HG02571 (cell line): ENCODE data around the gene STEAP1B.
A peak's percentile ranks its signal among the peaks of the same experiment; 100 is the strongest.
"Not testable (repeated sequence)": the region's sequence is repeated elsewhere in the genome, so short reads cannot be mapped to it uniquely, and the experiment has no call there.

ENCODE experiments used
- ATAC-seq: cut with Tn5 transposase; IDR thresholded peaks from one replicate; pipeline ENCODE4 v1.9.1; 2021; ENCODE audit warnings: mild to moderate bottlenecking, moderate library complexity; ENCODE audit not compliant: unreplicated experiment

STEAP1B gene

DNA sequence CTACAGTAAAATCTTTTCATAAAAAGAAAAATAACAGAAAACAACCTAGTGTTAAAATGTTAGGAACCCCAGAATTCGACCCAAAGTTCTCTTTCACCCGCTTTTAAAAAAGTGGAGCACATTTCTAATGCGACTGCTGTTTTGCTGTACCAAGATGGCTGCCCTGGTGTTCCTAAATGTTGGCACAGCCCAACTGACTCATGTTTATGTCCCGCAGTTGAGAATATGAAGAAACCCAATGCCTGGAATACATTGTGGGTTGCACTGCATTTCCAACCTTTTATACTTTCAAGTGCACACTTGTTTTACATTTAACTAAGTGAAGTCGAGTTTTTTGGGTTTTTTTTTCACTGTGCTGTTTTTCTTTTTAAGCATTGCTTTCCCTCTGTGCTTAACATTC, 944 bp downstream of the STEAP1B start:
- ATAC-seq = no peak

- ATAC-seq = not testable (repeated sequence)
Observed at GRCh38 chr7:22496912-22497311, 3.1 kb downstream of the STEAP1B start.

GRCh38 chr7:22496296-22496888, 3.6 kb downstream of the STEAP1B start:
- not testable (repeated sequence) for ATAC-seq

GRCh38 chr7:22493160-22493925, 6.6 kb downstream of the STEAP1B start:
- ATAC-seq = not testable (repeated sequence)

DNA sequence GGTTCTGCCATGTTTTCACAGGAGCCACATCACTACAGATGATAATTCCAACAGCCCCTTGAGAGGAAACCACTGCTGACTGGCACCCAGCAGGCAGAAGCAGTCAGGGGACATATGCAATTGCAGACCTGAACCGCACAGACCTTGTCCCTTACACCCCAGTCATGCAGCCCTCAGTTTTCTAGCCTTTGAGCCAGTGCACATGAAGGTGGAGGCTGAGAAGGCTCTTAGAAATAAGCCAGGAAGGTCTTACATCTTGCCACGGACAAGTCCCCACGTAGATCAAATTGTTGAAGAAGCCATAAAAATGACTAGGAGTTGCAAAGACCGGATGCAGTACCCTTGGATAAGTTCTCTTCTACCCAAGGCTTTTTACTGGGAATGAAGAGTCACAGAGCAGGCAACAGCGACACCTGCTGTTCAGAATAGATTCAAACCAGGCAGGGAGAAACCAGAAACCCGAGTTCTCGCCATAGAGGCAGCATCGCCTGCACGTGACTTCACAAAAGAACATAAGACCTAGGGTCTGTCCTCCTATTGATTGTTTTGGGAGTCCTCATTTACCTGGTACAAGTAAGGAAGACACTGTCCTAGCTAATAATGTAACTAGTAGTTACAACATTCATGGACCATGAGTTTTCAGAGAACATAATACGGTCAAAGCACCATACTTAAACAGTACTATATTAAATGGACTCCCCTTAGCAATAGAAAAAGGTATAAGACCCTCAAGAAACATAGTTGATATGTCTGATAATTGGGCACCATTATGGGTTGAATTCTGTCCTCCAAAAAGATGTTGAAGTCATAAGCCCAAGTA, 11.1 kb downstream of the STEAP1B start:
- peak; percentile 56 for ATAC-seq

DNA sequence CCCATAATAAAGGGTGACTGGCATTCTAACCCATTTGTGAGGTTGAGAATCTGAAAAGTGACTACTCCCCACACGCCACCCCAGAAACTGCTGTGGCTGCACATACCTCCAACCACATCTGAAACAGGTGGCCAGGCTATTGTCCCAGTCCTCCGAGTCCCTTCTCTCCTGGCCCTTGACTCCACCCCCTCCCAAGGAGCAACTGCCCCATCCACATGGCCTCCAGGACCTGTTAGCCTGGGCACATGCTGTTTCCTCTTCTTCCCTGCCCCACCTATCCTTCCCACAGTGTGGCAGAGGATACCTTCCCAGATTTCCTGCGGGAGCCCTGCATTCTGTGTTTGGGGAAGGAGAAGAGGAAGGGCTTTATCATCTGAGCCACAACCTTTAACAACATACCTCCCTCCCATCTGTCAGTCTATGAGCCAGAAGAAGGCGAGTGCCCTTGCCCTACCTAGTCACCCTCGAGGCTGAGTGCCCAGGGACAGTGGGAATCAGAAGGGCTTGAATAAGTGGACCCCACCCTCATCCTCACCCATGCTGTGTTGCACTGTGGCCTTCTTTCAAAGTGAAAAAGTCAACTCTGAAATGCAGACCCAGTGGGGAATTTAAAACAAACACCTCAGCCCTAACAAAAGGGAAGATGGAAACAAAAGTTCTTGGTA, 11.9 kb downstream of the STEAP1B start:
- ATAC-seq = no peak

GRCh38 chr7:22486597-22486996, 13.4 kb downstream of the STEAP1B start:
- no peak for ATAC-seq

GRCh38 chr7:22485189-22485588, 14.8 kb downstream of the STEAP1B start:
- no peak for ATAC-seq

DNA sequence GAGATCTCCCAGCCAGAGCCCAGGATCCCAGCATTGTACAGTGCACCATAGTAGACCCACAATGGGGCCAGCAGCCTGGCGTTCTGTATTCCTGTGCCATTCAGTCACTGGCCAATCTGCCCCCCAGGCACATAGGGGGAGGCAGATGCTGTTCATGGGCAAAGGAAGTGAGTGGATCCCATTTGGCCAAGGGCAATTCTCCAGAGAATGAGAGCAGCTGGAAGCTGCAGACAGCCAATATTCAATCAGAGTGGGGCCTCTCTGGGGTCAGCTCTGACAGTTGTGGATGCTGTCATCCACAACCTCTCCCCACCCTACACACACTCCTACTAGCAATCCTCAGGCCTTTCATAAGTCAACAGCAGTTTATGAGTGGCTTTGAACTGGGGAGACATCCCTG, 17.5 kb downstream of the STEAP1B start:
- no peak for ATAC-seq

- no peak for ATAC-seq
Observed at GRCh38 chr7:22481726-22482125, 18.3 kb downstream of the STEAP1B start.

GRCh38 chr7:22480523-22481075, 19.4 kb downstream of the STEAP1B start:
- no peak for ATAC-seq

GRCh38 chr7:22477876-22478450, 22.0 kb downstream of the STEAP1B start:
- no peak for ATAC-seq

DNA sequence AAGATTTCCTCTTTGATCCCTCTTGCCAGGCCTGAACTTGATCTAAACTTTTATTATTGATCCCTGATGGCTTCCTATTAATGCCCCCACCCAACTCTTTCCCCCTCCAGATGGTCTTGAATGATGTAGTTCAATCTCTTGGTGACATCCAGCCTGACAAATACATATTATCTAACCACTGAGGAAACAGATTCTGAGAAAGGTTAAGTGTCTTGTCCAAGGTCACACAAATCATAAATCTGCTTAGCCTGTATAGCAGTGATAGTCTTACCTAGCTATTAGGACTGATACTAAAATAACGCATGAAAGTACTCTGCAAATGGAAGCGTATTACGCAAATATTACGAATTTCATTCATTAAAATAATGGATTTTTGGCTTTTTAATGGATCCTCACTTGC, 22.7 kb downstream of the STEAP1B start:
- no peak for ATAC-seq

- ATAC-seq = no peak
Observed at GRCh38 chr7:22476824-22477223, 23.2 kb downstream of the STEAP1B start.

- ATAC-seq = no peak
Observed at GRCh38 chr7:22474645-22475044, 25.3 kb downstream of the STEAP1B start.

GRCh38 chr7:22470981-22471380, 29.0 kb downstream of the STEAP1B start:
- ATAC-seq = no peak

DNA sequence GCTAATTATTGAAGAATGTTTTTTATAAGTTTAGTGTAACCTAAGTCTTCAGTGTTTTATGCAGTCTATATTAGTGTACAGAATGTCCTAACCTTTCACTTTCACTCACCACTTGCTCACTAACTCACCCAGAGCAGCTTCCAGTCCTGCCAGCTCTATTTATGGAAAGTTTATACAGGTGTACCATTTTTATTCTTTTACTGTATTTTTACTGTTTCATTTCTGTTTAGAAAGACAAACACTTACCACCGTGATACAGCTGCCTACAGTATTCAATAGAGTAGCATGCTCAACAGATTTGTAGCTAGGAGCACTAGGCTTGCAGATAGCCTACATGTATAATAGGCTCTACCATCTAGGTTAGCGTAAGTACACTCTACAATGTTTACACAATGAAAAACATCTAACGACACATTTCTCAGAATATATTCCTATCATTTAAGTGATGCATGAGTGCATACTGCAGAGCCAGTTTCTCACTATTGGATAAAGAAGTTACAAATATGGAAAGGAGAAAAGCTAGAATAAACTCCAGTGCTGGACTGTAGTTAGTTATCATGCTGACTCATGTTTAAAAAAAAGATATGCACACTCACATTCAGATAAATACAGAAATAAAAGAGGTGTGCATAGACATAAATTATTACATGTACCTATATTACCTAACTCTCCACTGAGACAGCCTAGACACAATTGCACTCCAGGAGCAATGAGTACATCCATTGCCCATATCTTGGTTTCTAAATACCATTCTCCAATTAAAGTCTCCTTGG, 30.4 kb downstream of the STEAP1B start:
- no peak for ATAC-seq

DNA sequence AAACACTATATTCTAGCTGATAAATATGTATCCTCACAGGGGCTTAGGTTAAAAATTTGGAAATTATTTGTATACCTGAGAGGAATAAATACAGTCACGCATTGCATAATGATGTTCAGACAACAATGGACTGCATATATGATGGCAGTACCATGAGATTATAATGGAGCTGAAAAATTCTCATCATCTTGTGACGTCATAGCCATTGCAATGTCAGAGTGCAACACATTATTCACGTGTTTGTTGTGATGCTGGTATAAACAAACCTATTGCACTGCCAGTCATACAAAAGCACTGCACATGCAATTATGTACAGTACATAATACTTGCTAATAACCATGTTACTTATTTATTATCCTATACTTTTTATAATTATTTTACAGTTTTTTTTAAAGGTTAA, 31.4 kb downstream of the STEAP1B start:
- no peak for ATAC-seq

DNA sequence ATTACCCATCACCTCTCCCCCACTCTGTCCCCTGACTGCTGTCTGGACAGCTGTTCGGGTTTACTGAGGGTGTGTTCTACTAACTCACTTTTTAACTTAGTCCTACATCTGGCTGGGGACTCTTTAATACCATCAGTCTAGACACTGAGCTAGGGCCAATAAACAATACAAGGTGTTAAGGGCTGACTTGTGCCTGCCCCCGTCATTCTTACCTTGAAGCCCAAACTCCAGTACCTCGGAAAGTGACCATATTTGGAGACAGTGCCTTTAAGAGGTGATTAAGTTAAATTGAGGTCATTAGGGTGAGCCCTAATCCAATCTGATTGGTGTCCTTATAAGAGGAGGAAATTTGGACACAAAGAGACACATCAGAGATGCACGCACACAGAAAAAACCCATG, 35.7 kb downstream of the STEAP1B start:
- no peak for ATAC-seq
